ENCODE data around the gene SOCS7. TPM values are rescaled to one million over a fixed set of nuclear protein-coding genes. Genes with fewer than 3 reads are reported as not detected.

SOCS7 gene
- total RNA-seq, 8 experiments from 2014 or later = 9.1 to 24.6 (median 19.4) TPM

DNA sequence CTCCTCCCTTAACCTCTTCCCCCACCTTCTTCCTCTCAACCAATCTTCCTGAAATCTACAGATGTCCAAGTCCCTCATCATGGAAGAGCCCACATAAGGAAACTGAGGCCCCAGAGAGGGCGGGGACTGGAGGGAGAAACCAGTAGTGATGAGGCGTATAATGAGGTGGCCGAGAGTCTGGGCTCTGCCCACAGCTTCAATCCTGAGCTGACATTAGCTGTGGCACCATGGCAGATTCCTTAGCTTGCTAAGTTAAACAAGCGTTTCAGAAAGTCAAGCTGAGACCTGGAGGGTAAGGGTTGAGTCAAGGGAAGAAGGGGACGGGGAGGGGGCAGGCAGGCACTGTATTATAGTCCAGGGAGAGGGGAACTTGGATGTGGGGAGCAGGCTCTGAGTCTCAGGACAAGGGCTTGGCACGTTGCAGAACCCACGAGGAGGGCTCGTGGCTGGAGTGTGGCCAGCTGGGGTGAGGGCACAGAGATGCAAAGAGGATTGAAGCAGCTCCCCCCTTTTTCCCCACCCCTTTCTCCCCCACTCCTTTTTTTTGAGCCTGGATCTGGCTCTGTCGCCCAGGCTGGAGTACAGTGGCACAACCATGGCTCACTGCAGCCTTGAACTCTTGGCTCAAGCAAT is 89.9 kb downstream of the SOCS7 start:
- Histone ChIP-seq H3K4me1 (replicated peaks in 1 of 2) (peaks cover 6 to 14% of the 10 kb centered on the region in 2 donors), H3K4me3 (no peak overlapping the region), H3K27ac (no peak overlapping the region)
- in situ Hi-C loops (cut with MboI; ENCODE audit: low pct_unique_long_range_greater_than_20kb in 2 of 9, low sequenced_read_pairs in 9 of 9, unreplicated experiment in 9 of 9) = loop anchor here in 2 of 9 experiments (5.0 to 25.0 kb wide), 2 partner anchors 41 to 104 kb away; partner anchors contain the start of gene GPR179 (in 1 of the 2)
- WGBS, 10 experiments = 40 to 100% methylated on average over 1 to 3 of the region's 9 CpGs; no CpG with 5 or more reads in 8 of the 10 experiments
- no peak for ATAC-seq (replicated peaks in 6 of 8)

DNA sequence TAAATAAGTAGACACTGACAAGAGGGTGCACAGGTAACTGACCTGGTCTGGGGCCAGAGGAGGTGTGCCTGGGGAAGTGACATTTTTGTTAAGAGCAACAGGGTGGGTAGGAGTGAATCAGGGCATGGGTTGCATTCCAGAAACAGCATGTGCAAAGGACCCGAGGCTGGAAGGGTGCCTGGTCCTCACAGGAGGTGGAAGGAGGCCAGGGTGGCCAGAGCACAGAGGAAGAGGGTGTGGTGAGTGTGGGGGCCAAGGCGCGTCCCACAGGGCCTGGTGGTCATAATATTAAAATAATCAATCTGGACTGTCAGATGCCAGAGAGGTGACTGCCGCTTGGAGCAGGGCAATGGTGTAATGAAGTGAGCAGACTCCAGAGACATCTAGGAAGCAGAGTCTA is 90.9 kb downstream of the SOCS7 start:
- in situ Hi-C loops (cut with MboI; ENCODE audit: low pct_unique_long_range_greater_than_20kb in 2 of 9, low sequenced_read_pairs in 9 of 9, unreplicated experiment in 9 of 9) = loop anchor here in 2 of 9 experiments (5.0 to 25.0 kb wide), 2 partner anchors 40 to 105 kb away; partner anchors contain the start of gene GPR179 (in 1 of the 2)
- peak in 1 of 8 experiments; percentile 9 for ATAC-seq (replicated peaks in 6 of 8)
- Histone ChIP-seq H3K27ac (no peak overlapping the region), H3K4me3 (no peak overlapping the region), H3K4me1 (replicated peaks in 1 of 2) (peaks cover 6 to 14% of the 10 kb centered on the region in 2 donors)
- 0 to 92% (median 40%) methylated on average over 1 to 3 of the region's 4 CpGs; no CpG with 5 or more reads in 6 of the 10 experiments for WGBS, 10 experiments

DNA sequence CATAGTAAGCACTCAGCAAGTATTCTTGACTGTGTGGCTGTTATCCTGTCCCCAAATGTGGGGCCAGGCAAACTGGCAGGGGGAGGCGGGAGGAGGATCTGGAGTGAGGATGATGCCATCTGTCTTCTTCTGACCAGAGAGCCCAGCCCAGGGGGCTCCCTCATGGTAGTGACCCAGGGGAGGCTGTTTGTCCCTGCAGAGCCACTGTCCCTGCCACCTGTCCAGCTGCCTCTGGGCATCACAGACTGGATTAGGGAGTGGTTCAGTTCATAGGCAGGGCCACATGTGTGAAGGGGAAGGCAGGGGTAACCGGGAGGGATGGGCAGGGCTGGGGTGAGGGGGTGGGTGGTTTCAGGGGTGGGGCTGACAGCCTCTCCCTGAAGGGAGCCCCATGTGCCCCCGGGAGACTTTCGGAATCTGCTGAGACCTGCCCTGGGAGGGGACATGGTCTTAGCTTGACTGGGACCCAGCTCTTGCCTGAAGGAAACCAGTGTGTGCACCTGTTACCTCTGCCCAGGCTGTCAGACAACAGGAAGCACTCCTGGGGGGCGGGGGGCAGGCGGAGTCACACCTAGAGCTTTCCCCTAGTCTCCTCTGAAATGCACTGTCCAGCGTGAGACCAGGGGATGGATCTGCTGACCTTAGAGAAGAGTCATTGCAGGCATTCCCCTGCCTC is 91.8 kb downstream of the SOCS7 start:
- H3K4me1 ChIP-seq (replicated peaks in 1 of 2) = peaks cover 6 to 14% of the 10 kb centered on the region in 2 donors
- no peak overlapping the region for H3K4me3 ChIP-seq
- 78 to 100% (median 86%) methylated on average over 1 to 3 of the region's 7 CpGs; no CpG with 5 or more reads in 6 of the 10 experiments for WGBS, 10 experiments
- no peak overlapping the region for H3K27ac ChIP-seq
- in situ Hi-C loops (cut with MboI; ENCODE audit: low pct_unique_long_range_greater_than_20kb in 2 of 9, low sequenced_read_pairs in 9 of 9, unreplicated experiment in 9 of 9) = loop anchor here in 2 of 9 experiments (5.0 to 25.0 kb wide), 2 partner anchors 39 to 106 kb away; partner anchors contain the start of gene GPR179 (in 1 of the 2)
- peak in 7 of 8 experiments; percentile 8 to 29 (median 23) for ATAC-seq (replicated peaks in 6 of 8)

- H3K4me1 ChIP-seq (replicated peaks in 1 of 2) = peaks cover 6 to 14% of the 10 kb centered on the region in 2 donors
- WGBS, 10 experiments = 0 to 18% (median 13%) methylated on average over 1 to 9 of the region's 14 CpGs; no CpG with 5 or more reads in 6 of the 10 experiments
- in situ Hi-C loops (cut with MboI; ENCODE audit: low pct_unique_long_range_greater_than_20kb in 2 of 9, low sequenced_read_pairs in 9 of 9, unreplicated experiment in 9 of 9) = loop anchor here in 2 of 9 experiments (5.0 to 25.0 kb wide), 2 partner anchors 38 to 107 kb away; partner anchors contain the start of gene GPR179 (in 1 of the 2)
- no peak overlapping the region for H3K4me3 ChIP-seq
- no peak overlapping the region for H3K27ac ChIP-seq
- peak; percentile 79 to 99 (median 92) for ATAC-seq (replicated peaks in 6 of 8)
Observed at GRCh38 chr17:38444151-38444550, 92.5 kb downstream of the SOCS7 start.

DNA sequence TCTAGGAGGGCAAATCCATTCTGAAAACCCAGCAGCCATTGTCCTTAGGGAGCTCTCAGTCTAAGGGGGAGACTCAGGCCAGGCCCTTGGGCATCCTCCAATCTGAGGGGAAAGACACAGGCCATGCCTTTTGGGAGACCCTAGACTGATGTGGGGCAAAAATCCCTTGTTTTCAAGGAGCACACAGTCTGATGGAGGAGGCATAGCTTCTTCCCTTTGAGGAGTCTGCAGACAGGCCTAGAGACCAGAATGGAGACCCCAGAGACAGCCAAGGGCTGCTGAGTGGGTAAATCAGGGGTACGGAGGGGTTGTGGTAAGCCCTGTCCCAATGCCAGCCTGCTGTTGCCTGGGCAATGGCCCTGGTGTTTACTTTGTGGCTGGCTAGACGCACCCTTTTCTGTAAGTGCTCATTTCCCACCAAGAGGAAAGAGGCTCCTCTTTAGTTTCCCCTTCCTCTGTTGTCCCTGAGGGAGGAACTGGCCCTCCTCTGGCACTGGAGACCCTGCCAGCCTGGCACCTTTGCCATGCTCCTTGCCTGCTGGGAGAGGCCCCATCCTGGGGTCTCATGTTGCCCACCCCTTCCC is 96.0 kb downstream of the SOCS7 start:
- Histone ChIP-seq H3K27ac (no peak overlapping the region), H3K4me3 (no peak overlapping the region), H3K4me1 (replicated peaks in 1 of 2) (peaks cover 22 to 29% of the 10 kb centered on the region in 2 donors)
- 79% methylated on average over 2 of the region's 2 CpGs; no CpG with 5 or more reads in 9 of the 10 experiments for WGBS, 10 experiments
- in situ Hi-C loops (cut with MboI; ENCODE audit: low pct_unique_long_range_greater_than_20kb in 2 of 9, low sequenced_read_pairs in 9 of 9, unreplicated experiment in 9 of 9) = loop anchor here in 1 of 9 experiments (25.0 kb wide), 1 partner anchor 110 kb away; the partner anchor contains the start of gene GPR179
- ATAC-seq (replicated peaks in 6 of 8) = no peak

- Histone ChIP-seq H3K4me1 (replicated peaks in 1 of 2) (peaks cover 28 to 34% of the 10 kb centered on the region in 2 donors), H3K27ac (no peak overlapping the region), H3K4me3 (no peak overlapping the region)
- WGBS, 10 experiments = 40 to 100% (median 81%) methylated on average over 2 to 9 of the region's 9 CpGs; no CpG with 5 or more reads in 3 of the 10 experiments
- ATAC-seq (replicated peaks in 6 of 8) = no peak
- in situ Hi-C loops (cut with MboI; ENCODE audit: low pct_unique_long_range_greater_than_20kb in 2 of 9, low sequenced_read_pairs in 9 of 9, unreplicated experiment in 9 of 9) = loop anchor here in 1 of 9 experiments (25.0 kb wide), 1 partner anchor 111 kb away; the partner anchor contains the start of gene GPR179
Observed at GRCh38 chr17:38448208-38448771, 96.6 kb downstream of the SOCS7 start.

GRCh38 chr17:38449364-38449763 is 97.7 kb downstream of the SOCS7 start:
- Histone ChIP-seq H3K4me1 (replicated peaks in 1 of 2) (peaks cover 24 to 40% of the 10 kb centered on the region in 2 donors), H3K4me3 (no peak overlapping the region), H3K27ac (no peak overlapping the region)
- in situ Hi-C loops (cut with MboI; ENCODE audit: low pct_unique_long_range_greater_than_20kb in 2 of 9, low sequenced_read_pairs in 9 of 9, unreplicated experiment in 9 of 9) = loop anchor here in 1 of 9 experiments (25.0 kb wide), 1 partner anchor 112 kb away; the partner anchor contains the start of gene GPR179
- WGBS, 10 experiments = 40 to 100% (median 53%) methylated on average over 1 to 2 of the region's 15 CpGs; no CpG with 5 or more reads in 6 of the 10 experiments
- peak in 3 of 8 experiments; percentile 17 to 56 (median 27) for ATAC-seq (replicated peaks in 6 of 8)

GRCh38 chr17:38450557-38451029 is 98.9 kb downstream of the SOCS7 start:
- H3K4me3 ChIP-seq = no peak overlapping the region
- in situ Hi-C loops (cut with MboI; ENCODE audit: low pct_unique_long_range_greater_than_20kb in 2 of 9, low sequenced_read_pairs in 9 of 9, unreplicated experiment in 9 of 9) = no loop called here
- H3K27ac ChIP-seq = no peak overlapping the region
- ATAC-seq (replicated peaks in 6 of 8) = no peak
- peaks cover 33 to 50% of the 10 kb centered on the region in 2 donors for H3K4me1 ChIP-seq (replicated peaks in 1 of 2)
- WGBS, 10 experiments = 60 to 100% (median 81%) methylated on average over 1 to 5 of the region's 6 CpGs; no CpG with 5 or more reads in 2 of the 10 experiments

DNA sequence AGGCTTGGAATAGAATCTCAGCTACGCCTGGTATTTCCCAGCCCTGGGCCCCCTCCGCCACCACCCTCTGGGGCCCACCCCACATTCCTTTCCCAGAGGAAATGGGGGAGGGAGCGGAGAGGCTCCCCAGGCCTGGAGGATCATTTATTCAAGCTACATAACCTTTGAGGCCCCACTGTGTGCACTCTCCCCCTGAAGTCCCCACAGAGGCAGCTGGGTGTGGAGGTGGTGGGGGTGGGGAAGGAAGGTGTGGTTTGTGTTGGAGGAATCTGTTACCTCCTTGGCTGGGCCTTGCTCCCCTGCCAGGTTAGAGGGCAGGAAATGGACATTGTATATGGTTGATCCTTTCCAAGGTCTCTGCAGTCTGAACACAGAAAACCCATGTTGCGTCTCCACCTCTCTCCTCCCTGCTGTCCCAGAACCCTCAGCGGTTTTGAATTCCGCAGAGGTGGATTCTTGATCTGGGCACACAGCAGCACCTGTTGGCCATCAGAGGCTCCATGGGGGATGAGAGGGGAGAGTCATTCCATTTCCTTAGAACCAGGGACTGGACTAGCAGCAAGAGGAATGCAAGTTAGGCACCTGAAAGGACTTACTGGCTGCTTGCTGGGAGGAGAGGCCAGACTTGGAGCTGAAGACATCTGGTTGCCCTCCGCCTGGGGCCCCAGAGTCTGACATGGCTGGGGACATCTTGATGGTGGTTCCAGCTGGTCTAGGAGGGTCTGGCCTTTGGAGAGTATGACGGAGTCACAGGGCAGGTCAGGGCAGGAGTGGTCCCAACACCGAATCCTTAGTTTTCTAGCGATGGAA is 99.6 kb downstream of the SOCS7 start:
- peak in 4 of 8 experiments; percentile 6 to 35 (median 30) for ATAC-seq (replicated peaks in 6 of 8)
- WGBS, 10 experiments = 0 to 88% (median 63%) methylated on average over 1 to 5 of the region's 10 CpGs; no CpG with 5 or more reads in 4 of the 10 experiments
- Histone ChIP-seq H3K27ac (no peak overlapping the region), H3K4me3 (no peak overlapping the region), H3K4me1 (replicated peaks in 1 of 2) (peaks cover 39 to 57% of the 10 kb centered on the region in 2 donors)
- in situ Hi-C loops (cut with MboI; ENCODE audit: low pct_unique_long_range_greater_than_20kb in 2 of 9, low sequenced_read_pairs in 9 of 9, unreplicated experiment in 9 of 9) = no loop called here

GRCh38 chr17:38451840-38452529 is 100.3 kb downstream of the SOCS7 start:
- 56 to 87% (median 80%) methylated on average over 1 to 3 of the region's 18 CpGs; no CpG with 5 or more reads in 7 of the 10 experiments for WGBS, 10 experiments
- peaks cover 45 to 60% of the 10 kb centered on the region in 2 donors for H3K4me1 ChIP-seq (replicated peaks in 1 of 2)
- H3K27ac ChIP-seq = no peak overlapping the region
- no peak overlapping the region for H3K4me3 ChIP-seq
- peak in 7 of 8 experiments; percentile 11 to 62 (median 43) for ATAC-seq (replicated peaks in 6 of 8)
- in situ Hi-C loops (cut with MboI; ENCODE audit: low pct_unique_long_range_greater_than_20kb in 2 of 9, low sequenced_read_pairs in 9 of 9, unreplicated experiment in 9 of 9) = no loop called here

DNA sequence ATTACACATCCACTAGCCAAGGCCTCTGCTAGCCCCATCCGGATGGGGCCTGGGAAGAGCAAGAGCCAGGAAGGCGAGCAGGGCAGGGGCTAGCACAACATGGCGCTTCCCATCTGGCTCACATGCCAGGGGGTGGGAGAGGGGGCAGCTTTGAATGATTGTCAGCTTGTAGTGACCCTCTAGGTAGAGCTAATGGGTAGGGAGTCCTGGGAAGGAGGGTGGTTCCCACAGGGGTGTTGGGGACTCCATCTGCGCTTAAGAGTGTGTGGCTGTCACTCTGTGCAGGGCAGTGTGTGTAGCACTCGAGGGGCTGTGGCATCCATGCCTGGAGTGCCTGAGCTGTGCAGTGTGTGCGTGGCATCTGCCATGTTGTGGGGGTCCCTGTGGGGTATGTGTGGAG is 101.1 kb downstream of the SOCS7 start:
- ATAC-seq (replicated peaks in 6 of 8) = peak in 5 of 8 experiments; percentile 2 to 9 (median 4)
- Histone ChIP-seq H3K4me3 (no peak overlapping the region), H3K27ac (no peak overlapping the region), H3K4me1 (replicated peaks in 1 of 2) (peaks cover 45 to 60% of the 10 kb centered on the region in 2 donors)
- in situ Hi-C loops (cut with MboI; ENCODE audit: low pct_unique_long_range_greater_than_20kb in 2 of 9, low sequenced_read_pairs in 9 of 9, unreplicated experiment in 9 of 9) = no loop called here
- WGBS, 10 experiments = 71 to 100% (median 97%) methylated on average over 1 to 3 of the region's 6 CpGs; no CpG with 5 or more reads in 6 of the 10 experiments
